BJ (cell line): Measurements from ENCODE around the gene ZHX3. TPM values are rescaled to one million over a fixed set of nuclear protein-coding genes. Genes with fewer than 3 reads are reported as not detected.
A peak's percentile ranks its signal among the peaks of the same experiment; 100 is the strongest.

Experiments
- CTCF ChIA-PET: fragments of 350-600 bp; formaldehyde crosslinking; extraction: SDS; loops from one replicate; lab custom pipeline; 2021; ENCODE audit warnings: antibody characterized with exemption, inconsistent platforms; lab: Yijun Ruan, JAX
- POLR2A ChIA-PET: fragments of 300-600 bp; sonication (Branson Sonifier 250); formaldehyde crosslinking; extraction: SDS; loops from one replicate; lab custom pipeline; 2021; ENCODE audit warnings: antibody characterized with exemption; lab: Charles Lee
- DNase-seq: peaks from one replicate; pipeline ENCODE4 v3.0.0-alpha.2; 2011; ENCODE audit warnings: low read depth
- H3K27me3 ChIP-seq: 2 replicates; pipeline ENCODE4 v1.6.0; 2011; ENCODE audit warnings: low read length; ENCODE audit not compliant: control insufficient read depth, insufficient read depth
- H3K36me3 ChIP-seq: 2 replicates; pipeline ENCODE4 v1.5.1; 2011; ENCODE audit warnings: low read length; ENCODE audit not compliant: control insufficient read depth, insufficient read depth
- H3K4me3 ChIP-seq: 2 replicates; pipeline ENCODE4 v1.5.1; 2011; ENCODE audit warnings: low read depth, mild to moderate bottlenecking, control low read depth, low read length
- polyA plus RNA-seq: library from polyadenylated mRNA; depleted of rRNA; stranded (reverse); fragments of >200 nt; gene quantifications from 2 replicates; pipeline ENCODE4 v1.2.3, GENCODE V29; 2011
- TF ChIP-seq, protein P1 (sequence below): IDR thresholded peaks from 2 replicates; pipeline ENCODE4 v1.5.1; 2011; ENCODE audit warnings: low read depth, mild to moderate bottlenecking, control low read depth, inconsistent platforms, low read length, moderate library complexity; ENCODE audit not compliant: insufficient read depth

ZHX3 gene
- polyA plus RNA-seq, 1 experiment: 23.9 TPM

DNA sequence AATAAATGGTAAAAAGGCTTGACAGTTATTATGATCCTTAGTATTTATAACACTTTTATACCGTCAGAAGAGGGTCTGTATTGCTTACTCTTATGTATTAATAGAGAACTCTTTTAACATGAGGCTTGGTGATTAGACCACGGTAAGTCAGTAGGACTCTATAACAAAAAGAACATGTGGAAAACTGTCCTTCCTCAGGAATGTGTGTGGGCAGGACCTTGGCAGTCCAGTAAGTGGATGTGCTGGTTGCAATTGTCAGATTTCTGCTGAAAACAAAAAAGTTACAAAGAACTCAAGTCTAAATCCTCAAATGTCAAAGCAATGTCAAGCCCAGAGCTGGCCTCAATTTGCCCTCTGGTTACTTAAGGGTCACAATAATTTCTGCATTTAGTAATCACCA is 99.1 kb downstream of the ZHX3 start:
- POLR2A ChIA-PET: no interaction called here
- Histone ChIP-seq H3K27me3 (no peaks in the 10 kb centered on the region), H3K36me3 (no peaks in the 10 kb centered on the region), H3K4me3 (no peak overlapping the region)
- CTCF ChIA-PET: interaction anchor here (1.0 to 3.2 kb wide), 4 partner anchors 10 to 121 kb away, joined by 3 to 13 read pairs (median 6); partner anchors contain the start of gene LPIN3
- TF ChIP-seq, protein P1, sequence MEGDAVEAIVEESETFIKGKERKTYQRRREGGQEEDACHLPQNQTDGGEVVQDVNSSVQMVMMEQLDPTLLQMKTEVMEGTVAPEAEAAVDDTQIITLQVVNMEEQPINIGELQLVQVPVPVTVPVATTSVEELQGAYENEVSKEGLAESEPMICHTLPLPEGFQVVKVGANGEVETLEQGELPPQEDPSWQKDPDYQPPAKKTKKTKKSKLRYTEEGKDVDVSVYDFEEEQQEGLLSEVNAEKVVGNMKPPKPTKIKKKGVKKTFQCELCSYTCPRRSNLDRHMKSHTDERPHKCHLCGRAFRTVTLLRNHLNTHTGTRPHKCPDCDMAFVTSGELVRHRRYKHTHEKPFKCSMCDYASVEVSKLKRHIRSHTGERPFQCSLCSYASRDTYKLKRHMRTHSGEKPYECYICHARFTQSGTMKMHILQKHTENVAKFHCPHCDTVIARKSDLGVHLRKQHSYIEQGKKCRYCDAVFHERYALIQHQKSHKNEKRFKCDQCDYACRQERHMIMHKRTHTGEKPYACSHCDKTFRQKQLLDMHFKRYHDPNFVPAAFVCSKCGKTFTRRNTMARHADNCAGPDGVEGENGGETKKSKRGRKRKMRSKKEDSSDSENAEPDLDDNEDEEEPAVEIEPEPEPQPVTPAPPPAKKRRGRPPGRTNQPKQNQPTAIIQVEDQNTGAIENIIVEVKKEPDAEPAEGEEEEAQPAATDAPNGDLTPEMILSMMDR: no peak
- peak; percentile 38 for DNase-seq

DNA sequence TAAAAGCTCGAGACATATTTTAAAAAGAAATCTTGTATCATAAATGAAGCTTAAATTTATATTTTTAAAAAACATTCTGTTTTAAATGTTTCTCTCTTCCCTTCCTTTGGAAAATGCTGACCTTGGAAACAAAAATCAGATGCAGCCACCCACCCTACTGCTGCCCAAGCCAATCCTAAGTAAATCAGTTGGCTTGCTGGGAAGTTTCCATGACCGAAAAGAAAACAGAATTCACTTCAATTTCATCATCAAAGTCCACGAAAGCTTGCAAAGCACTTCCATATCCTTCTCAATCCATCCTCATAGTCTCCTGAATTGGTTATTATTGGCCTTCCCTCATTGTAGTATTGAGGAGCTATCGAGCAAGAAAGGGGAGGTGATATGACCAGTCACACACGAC is 100.1 kb downstream of the ZHX3 start:
- ChIA-PET CTCF (interaction anchor here (0.7 to 3.2 kb wide), 3 partner anchors 14 to 122 kb away, joined by 3 to 10 read pairs (median 3); partner anchors contain the start of gene LPIN3), POLR2A (no interaction called here)
- Histone ChIP-seq H3K27me3 (no peaks in the 10 kb centered on the region), H3K36me3 (no peaks in the 10 kb centered on the region), H3K4me3 (no peak overlapping the region)
- TF ChIP-seq, protein P1: no peak
- DNase-seq: no peak

DNA sequence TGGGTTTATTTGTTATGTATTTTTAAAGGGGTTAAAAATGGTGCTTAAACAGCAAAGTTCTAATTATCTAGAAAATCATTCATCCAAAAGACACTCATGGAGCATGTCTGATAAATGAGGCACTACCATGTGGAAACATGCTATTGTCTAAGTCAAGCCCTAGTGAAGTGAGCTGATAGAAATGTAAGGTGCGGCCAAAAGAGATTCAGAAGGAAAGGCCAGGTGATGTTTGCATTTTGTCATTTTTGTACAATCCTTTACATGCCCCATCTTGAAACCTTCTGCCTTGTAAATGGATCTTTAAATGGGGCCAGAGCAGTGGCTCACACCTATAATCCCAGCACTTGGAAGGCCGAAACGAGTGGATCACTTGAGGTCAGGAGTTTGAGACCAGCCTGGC is 102.9 kb downstream of the ZHX3 start:
- no peak for DNase-seq
- ChIA-PET POLR2A (no interaction called here), CTCF (interaction anchor here (0.8 kb wide), 1 partner anchor 40 kb away, joined by 3 read pairs; no protein-coding TSS in a partner anchor)
- Histone ChIP-seq H3K36me3 (no peaks in the 10 kb centered on the region), H3K27me3 (no peaks in the 10 kb centered on the region), H3K4me3 (no peak overlapping the region)
- TF ChIP-seq, protein P1: no peak

DNA sequence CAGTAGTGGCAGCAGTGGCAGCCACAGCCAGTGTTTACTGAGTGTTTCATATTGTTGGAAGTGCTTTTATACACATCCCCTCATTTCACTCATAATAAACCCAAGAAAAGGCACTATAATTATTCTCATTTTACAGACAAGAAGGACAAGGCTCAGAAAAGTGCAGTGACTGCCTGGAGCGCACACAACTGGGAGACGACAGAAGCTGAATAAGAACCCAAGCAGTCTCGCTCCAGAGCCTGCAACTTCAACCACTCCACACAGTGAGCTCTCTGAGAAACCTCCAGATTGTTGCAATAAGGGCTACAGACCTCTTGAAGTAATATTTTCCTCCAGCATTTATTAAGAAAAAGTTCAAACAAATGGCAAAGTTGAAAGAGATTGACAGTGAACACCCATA is 103.3 kb downstream of the ZHX3 start:
- Histone ChIP-seq H3K27me3 (no peaks in the 10 kb centered on the region), H3K4me3 (no peak overlapping the region), H3K36me3 (no peaks in the 10 kb centered on the region)
- TF ChIP-seq, protein P1: no peak
- POLR2A ChIA-PET: no interaction called here
- no peak for DNase-seq
- CTCF ChIA-PET: interaction anchor here (0.8 kb wide), 1 partner anchor 39 kb away, joined by 3 read pairs; no protein-coding TSS in a partner anchor

DNA sequence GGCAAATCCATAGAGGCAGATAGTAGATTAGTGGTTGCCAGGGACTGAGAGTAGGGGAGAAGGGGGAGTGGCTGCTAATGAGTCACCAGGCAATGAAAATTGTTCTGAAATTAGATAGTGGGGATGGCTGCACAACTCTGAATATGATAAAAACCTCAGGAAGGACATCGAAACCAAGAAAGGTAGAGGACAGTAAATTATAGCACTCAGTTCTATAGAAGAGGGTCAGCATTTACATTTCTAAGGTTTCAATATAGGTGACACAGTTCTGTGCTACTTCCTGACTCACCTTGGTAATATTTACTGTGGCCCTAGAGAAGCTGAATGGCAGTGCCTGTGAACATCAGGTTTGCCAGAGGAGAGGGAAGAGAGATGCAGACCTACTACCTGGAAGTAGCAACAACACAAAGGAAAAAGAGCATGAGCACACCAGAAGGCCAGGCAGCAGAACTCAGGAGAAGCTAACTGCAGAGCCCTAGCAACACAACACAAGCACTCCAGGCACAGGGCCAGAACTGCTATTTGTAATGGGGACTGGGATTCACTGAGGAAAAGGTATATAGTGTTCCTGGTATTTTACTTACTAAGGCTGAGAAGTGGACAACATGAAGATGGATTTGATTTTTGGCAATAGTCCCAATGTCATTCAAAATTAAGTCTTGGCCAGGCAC is 104.2 kb downstream of the ZHX3 start:
- POLR2A ChIA-PET: no interaction called here

More for the DNA sequence above, 104.2 kb downstream of the ZHX3 start:
- H3K36me3 ChIP-seq: no peaks in the 10 kb centered on the region
- TF ChIP-seq, protein P1: no peak
- DNase-seq: no peak
- H3K4me3 ChIP-seq: no peak overlapping the region
- CTCF ChIA-PET: no interaction called here
- H3K27me3 ChIP-seq: no peaks in the 10 kb centered on the region
